GM20000 (cell line): Measurements from ENCODE around the gene RHO.

Experiments used
- DNase-seq: peaks from one replicate; pipeline ENCODE4 v3.0.0; 2012; ENCODE audit warnings: low spot score
- CTCF ChIP-seq: IDR thresholded peaks from 2 replicates; pipeline ENCODE4 v1.5.1; 2012; ENCODE audit warnings: mild to moderate bottlenecking, control low read depth; ENCODE audit errors: extremely low read depth, missing control alignments

Gene RHO

GRCh38 chr3:129563332-129563731 lies 34.9 kb downstream of the RHO start:
- TF ChIP-seq CTCF, result no peak
- DNase-seq, result no peak

- no peak for TF ChIP-seq CTCF
- DNase-seq, result no peak
Measured at GRCh38 chr3:129563850-129564535, 35.6 kb downstream of the RHO start.

- no peak for TF ChIP-seq CTCF
- no peak for DNase-seq
Measured at GRCh38 chr3:129564981-129565644, 36.7 kb downstream of the RHO start.

GRCh38 chr3:129565902-129566301 lies 37.5 kb downstream of the RHO start:
- TF ChIP-seq CTCF, result no peak
- DNase-seq, result no peak

- no peak for TF ChIP-seq CTCF
Measured at GRCh38 chr3:129567176-129567705, 38.8 kb downstream of the RHO start.

GRCh38 chr3:129567939-129568338 lies 39.5 kb downstream of the RHO start:
- no peak for TF ChIP-seq CTCF
- no peak for DNase-seq

More at GRCh38 chr3:129567176-129567705, 38.8 kb downstream of the RHO start:
- DNase-seq, result no peak

- no peak for TF ChIP-seq CTCF
Measured at GRCh38 chr3:129569856-129570255, 41.4 kb downstream of the RHO start.

More at GRCh38 chr3:129569856-129570255, 41.4 kb downstream of the RHO start:
- DNase-seq, result no peak
